OCI-LY3 (cell line): Measurements from ENCODE around the gene MED12L.

Experiments used
- H2AFZ ChIP-seq: fragments of 200-600, 300-600 bp; shearing (Covaris generic); 2 replicates; pipeline ENCODE4 v1.6.0; 2014; ENCODE audit warnings: antibody characterized with exemption, low read depth, low read length
- H3K27ac ChIP-seq: fragments of 200-600, 300-600 bp; sonication (generic); 2 replicates; pipeline ENCODE4 v1.5.1; 2014; ENCODE audit warnings: mild to moderate bottlenecking, low read length, moderate library complexity, mixed read lengths
- H3K27me3 ChIP-seq: fragments of 200-600, 300-600 bp; sonication (generic); 2 replicates; pipeline ENCODE4 v1.6.1; 2014; ENCODE audit warnings: low read depth, low read length, mixed read lengths
- H3K36me3 ChIP-seq: fragments of 200-600, 300-600 bp; sonication (generic); replicated peaks from 2 replicates; pipeline ENCODE3; 2014; ENCODE audit warnings: low read depth, low read length, mixed read lengths
- H3K4me1 ChIP-seq: fragments of 300-600, 200-600 bp; sonication (generic); 2 replicates; pipeline ENCODE4 v1.6.1; 2014; ENCODE audit warnings: low read length, mixed read lengths
- H3K4me2 ChIP-seq: fragments of 200-600, 300-600 bp; sonication (generic); 2 replicates; pipeline ENCODE4 v1.6.1; 2014; ENCODE audit warnings: low read length, mixed read lengths
- H3K4me3 ChIP-seq: fragments of 300-600, 200-600 bp; sonication (generic); 2 replicates; pipeline ENCODE4 v1.5.1; 2014; ENCODE audit warnings: antibody characterized with exemption, mild to moderate bottlenecking, low read length, moderate library complexity
- H3K79me2 ChIP-seq: fragments of 300-600, 200-600 bp; shearing (Covaris generic); 2 replicates; pipeline ENCODE4 v1.6.1; 2014; ENCODE audit warnings: mild to moderate bottlenecking, low read length, mixed read lengths
- H3K9ac ChIP-seq: fragments of 300-600, 200-600 bp; shearing (Covaris generic); 2 replicates; pipeline ENCODE4 v1.6.0; 2014; ENCODE audit warnings: mild to moderate bottlenecking, low read length, moderate library complexity
- H3K9me3 ChIP-seq: fragments of 200-600, 300-600 bp; shearing (Covaris generic); 2 replicates; pipeline ENCODE4 v1.6.1; 2014; ENCODE audit warnings: low read length, mixed read lengths; ENCODE audit not compliant: insufficient read depth
- H4K20me1 ChIP-seq: fragments of 200-600, 300-600 bp; sonication (generic); 2 replicates; pipeline ENCODE4 v1.6.1; 2016; ENCODE audit warnings: low read length, mixed read lengths; ENCODE audit not compliant: insufficient read depth
- EZH2phosphoT487 ChIP-seq: fragments of 200-600 bp; shearing (Covaris generic); IDR thresholded peaks from 2 replicates; pipeline ENCODE4 v1.6.1; 2018; ENCODE audit warnings: antibody characterized with exemption, mixed run types, low read depth
- TF ChIP-seq, protein P1 (sequence below): fragments of 200-600, 300-600 bp; sonication (generic); IDR thresholded peaks from 2 replicates; pipeline ENCODE4 v1.5.1; 2014; ENCODE audit warnings: antibody characterized with exemption, low read length, low read depth

Gene MED12L

GRCh38 chr3:151084893-151085226 is 604 bp upstream of the MED12L start:
- peaks cover 12% of the 10 kb centered on the region for H3K4me1 ChIP-seq
- H3K9ac ChIP-seq = peak overlapping the region; percentile 61
- H3K27ac ChIP-seq = no peak overlapping the region
- H3K4me2 ChIP-seq = peak overlapping the region; percentile 68
- H3K27me3 ChIP-seq = peaks cover 43% of the 10 kb centered on the region
- no peak for TF ChIP-seq EZH2phosphoT487
- TF ChIP-seq, protein P1, sequence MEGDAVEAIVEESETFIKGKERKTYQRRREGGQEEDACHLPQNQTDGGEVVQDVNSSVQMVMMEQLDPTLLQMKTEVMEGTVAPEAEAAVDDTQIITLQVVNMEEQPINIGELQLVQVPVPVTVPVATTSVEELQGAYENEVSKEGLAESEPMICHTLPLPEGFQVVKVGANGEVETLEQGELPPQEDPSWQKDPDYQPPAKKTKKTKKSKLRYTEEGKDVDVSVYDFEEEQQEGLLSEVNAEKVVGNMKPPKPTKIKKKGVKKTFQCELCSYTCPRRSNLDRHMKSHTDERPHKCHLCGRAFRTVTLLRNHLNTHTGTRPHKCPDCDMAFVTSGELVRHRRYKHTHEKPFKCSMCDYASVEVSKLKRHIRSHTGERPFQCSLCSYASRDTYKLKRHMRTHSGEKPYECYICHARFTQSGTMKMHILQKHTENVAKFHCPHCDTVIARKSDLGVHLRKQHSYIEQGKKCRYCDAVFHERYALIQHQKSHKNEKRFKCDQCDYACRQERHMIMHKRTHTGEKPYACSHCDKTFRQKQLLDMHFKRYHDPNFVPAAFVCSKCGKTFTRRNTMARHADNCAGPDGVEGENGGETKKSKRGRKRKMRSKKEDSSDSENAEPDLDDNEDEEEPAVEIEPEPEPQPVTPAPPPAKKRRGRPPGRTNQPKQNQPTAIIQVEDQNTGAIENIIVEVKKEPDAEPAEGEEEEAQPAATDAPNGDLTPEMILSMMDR = no peak
- H3K4me3 ChIP-seq = peak overlapping the region; percentile 94
- no peaks in the 10 kb centered on the region for H3K79me2 ChIP-seq
- no peaks in the 10 kb centered on the region for H3K9me3 ChIP-seq
- no peaks in the 10 kb centered on the region for H4K20me1 ChIP-seq
- peak overlapping the region; percentile 89 for H2AFZ ChIP-seq
- H3K36me3 ChIP-seq = no peaks in the 10 kb centered on the region

- H3K9ac ChIP-seq = peak overlapping the region; percentile 65
- peak overlapping the region; percentile 68 for H3K4me2 ChIP-seq
- no peaks in the 10 kb centered on the region for H3K36me3 ChIP-seq
- H3K27me3 ChIP-seq = peaks cover 31% of the 10 kb centered on the region
- no peaks in the 10 kb centered on the region for H3K9me3 ChIP-seq
- TF ChIP-seq, protein P1 = no peak
- TF ChIP-seq EZH2phosphoT487 = no peak
- H3K4me1 ChIP-seq = peaks cover 12% of the 10 kb centered on the region
- no peak overlapping the region for H3K27ac ChIP-seq
- H4K20me1 ChIP-seq = no peaks in the 10 kb centered on the region
- no peaks in the 10 kb centered on the region for H3K79me2 ChIP-seq
- peak overlapping the region; percentile 90 for H2AFZ ChIP-seq
- H3K4me3 ChIP-seq = peak overlapping the region; percentile 94
Observed at GRCh38 chr3:151085889-151086483, 522 bp downstream of the MED12L start.

GRCh38 chr3:151086484-151087456 is 1.3 kb downstream of the MED12L start:
- Histone ChIP-seq H3K4me3 (peak overlapping the region; percentile 94), H3K4me1 (peaks cover 15% of the 10 kb centered on the region), H3K27ac (no peak overlapping the region), H3K36me3 (no peaks in the 10 kb centered on the region), H3K27me3 (peaks cover 31% of the 10 kb centered on the region), H3K9ac (peak overlapping the region; percentile 65), H4K20me1 (no peaks in the 10 kb centered on the region), H3K79me2 (no peaks in the 10 kb centered on the region), H2AFZ (peak overlapping the region; percentile 90; the same call in 1 of the 2 replicates), H3K9me3 (no peaks in the 10 kb centered on the region), H3K4me2 (peak overlapping the region; percentile 68)
- TF ChIP-seq, protein P1 = peak; percentile 58
- TF ChIP-seq EZH2phosphoT487 = no peak

DNA sequence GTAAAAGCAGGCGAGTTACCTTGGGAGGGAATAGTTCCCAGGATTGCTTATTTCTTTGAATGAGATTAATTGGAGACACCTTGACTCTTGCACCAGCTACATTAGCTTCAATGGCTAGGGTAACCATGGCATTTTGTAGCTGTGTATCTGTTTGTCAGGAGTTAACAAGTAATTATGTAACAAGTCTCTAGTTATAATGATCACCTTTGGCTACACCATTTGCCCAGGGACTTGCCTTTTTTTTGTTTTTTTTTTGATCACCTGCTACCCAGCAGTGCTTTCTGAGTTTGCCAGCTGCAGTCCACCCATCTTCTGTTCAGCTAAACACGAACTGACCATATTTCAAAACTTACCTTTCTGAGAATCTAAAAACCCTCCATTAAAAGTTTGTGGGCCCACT is 2.2 kb downstream of the MED12L start:
- TF ChIP-seq, protein P1 = no peak
- TF ChIP-seq EZH2phosphoT487 = no peak
- H2AFZ ChIP-seq = peak overlapping the region; percentile 34; the same call in 1 of the 2 replicates
- peak overlapping the region; percentile 68 for H3K4me2 ChIP-seq
- no peak overlapping the region for H3K27ac ChIP-seq
- no peaks in the 10 kb centered on the region for H3K9me3 ChIP-seq
- H3K36me3 ChIP-seq = no peaks in the 10 kb centered on the region
- H3K27me3 ChIP-seq = peaks cover 24% of the 10 kb centered on the region
- H3K9ac ChIP-seq = peak overlapping the region; percentile 65
- H3K79me2 ChIP-seq = no peaks in the 10 kb centered on the region
- H4K20me1 ChIP-seq = no peaks in the 10 kb centered on the region
- H3K4me1 ChIP-seq = peaks cover 23% of the 10 kb centered on the region
- H3K4me3 ChIP-seq = peak overlapping the region; percentile 94
